T-helper 2 cell (primary cell): ENCODE results near the gene ASPSCR1.

Experiments
- DNase-seq, 5 experiments: peaks; one replicate each; pipeline versions ENCODE4 v3.0.0 to v3.0.0-alpha.2; 2012 to 2022

ASPSCR1 gene

DNA sequence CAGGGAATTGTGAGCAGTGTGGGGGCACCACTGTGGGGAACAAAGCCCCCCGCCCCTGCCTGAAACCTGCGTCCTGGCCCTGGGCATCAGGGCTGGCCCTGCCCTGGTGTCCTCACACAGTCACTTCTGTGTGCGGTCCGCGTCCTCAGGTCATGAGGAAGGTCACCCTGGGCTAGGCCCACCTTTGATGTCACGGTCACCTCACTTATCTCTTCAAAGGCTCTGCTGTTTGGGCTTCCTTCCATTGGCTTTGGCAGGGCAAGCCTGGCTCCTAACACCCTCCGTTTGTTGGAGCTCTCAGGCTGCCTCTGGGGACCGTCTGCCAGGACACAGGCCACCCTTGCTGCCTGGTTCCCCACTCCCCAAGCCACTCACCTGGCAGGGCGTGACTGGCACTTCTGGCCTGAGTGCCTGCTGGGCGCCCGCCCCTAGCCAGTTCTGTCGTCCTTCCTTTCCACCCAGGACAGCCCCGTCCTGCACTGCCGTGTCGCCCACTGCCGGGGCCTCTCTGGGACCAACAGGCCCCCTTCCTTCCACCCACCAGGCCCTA, 36.4 kb downstream of the ASPSCR1 start:
- DNase-seq, result no peak

- DNase-seq, result no peak
Observed at GRCh38 chr17:82014432-82014831, 37.0 kb downstream of the ASPSCR1 start.

GRCh38 chr17:82014971-82015310, 37.5 kb downstream of the ASPSCR1 start:
- no peak for DNase-seq

GRCh38 chr17:82015311-82015971, 38.0 kb downstream of the ASPSCR1 start:
- DNase-seq, result no peak

DNA sequence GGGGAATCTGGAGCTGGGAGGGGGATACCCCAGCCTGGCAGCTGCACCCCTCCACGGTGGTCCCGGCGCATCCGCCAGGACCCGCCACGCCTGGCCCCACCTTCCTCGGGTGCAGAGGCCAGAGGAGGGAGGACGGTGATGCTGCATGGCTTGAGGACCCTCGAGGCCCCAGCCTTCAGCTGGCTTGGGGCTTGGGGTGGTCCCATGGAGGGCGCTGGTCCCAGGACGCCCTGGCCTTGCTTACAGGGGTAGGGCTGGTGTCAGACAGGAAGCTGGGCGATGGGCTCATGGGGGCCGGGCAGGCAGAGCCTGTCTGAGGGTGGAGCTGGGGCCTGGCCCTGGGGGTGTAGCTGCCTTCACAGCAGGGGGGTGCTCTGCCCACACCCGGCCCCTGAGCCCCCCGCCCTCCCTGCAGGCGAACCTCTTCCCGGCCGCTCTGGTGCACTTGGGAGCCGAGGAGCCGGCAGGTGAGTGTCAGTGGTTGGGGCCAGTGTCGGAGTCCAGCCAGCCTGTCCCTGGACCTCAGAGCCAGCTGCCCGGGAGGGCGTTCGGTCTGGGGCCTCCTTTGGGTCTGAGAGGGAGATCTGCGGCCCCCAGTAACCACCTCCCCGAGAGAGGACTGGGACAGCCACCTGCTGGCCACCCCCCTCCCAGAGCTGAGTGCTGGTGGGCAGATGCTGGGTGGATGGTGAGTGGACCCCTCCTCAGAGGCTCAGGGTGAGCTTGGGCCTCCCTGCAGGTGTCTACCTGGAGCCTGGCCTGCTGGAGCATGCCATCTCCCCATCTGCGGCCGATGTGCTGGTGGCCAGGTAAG, 38.8 kb downstream of the ASPSCR1 start:
- DNase-seq, result no peak

DNA sequence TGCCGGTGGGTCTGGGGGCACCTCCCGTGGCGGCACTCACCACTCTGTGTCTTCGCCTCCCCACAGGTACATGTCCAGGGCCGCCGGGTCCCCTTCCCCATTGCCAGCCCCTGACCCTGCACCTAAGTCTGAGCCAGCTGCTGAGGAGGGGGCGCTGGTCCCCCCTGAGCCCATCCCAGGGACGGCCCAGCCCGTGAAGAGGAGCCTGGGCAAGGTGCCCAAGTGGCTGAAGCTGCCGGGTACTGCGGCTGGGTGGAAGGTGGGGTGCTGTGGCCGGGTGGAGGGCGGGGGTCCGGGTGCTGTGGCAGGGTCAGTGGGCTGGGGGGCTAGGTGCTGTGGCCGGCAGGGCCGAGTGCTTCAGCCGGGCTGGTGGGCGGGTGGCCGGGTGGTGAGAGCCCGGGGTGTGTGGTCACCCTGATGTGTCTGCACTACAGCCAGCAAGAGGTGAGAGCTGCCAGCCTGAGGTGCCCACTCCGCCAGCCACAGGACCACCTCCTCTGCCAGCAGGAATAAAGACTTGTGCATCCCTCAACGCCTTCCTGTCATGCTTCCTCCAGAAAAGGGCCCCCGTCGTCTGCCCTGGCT, 39.5 kb downstream of the ASPSCR1 start:
- DNase-seq, result no peak

DNA sequence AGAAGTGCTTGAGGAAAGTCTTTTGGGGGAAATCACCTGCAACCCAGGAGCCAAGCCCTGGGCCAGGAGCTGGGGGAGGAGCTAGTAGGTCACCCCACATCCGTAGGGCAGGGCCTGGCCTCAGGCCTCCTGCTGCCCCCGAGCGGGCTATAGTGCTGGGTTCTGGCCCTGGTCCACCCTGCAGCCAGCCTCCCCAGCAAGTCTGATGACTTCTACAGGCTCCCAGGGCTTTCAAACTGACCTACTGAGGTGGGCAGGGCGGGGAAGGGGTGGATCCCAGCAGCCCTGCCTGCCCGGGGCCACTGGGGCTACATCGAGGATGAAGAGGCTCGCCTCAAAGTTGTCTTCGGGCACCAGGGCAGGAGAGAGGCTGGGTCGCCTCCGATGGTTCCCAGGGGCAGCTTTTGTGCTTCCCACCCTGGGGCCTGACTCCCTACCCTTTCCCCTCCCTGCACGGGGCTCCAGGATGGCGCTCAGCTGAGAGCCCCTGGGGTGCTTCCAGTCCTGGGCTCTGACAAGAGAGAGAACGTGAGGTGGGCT, 40.3 kb downstream of the ASPSCR1 start:
- no peak for DNase-seq

DNA sequence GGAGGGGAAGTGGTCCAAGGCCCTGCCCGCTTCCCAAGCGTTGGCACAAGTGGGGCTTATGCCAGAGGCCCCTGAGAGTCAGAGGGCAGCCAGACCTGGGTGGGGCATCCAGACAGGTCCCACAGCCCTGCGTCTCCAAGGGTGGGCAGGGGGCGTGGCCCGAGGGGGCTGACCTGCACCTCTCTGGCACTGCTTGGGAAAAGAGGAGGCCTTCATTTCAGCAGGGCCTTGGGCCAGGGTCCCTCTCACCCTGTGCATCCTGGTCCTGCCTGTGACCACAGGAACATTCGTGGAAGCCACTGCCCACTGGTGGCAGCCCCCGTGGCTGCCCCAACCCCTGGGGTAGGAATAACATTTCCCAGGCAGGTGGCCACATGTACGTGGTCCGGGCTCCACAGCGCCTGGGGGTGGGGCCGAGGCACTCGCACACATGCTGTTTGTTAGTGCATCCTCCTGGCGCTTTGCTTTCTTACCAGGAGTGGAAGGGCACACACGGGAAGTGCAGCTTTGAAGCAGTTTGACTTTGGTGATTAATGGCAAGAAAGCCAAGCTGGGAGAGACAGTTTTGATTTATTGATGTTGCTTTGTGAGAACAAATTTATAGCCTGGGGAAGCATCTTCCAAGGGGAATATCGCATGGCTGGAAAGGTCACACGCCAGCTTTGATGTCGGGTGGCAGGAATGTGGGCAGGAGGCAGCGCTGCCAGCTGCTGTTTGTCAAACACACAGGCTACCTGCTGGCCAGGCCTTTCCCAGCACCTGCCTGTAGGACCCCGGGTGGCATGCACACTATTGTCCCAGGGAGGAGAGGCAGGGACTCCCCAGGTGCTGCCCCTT, 40.9 kb downstream of the ASPSCR1 start:
- DNase-seq, result no peak

DNA sequence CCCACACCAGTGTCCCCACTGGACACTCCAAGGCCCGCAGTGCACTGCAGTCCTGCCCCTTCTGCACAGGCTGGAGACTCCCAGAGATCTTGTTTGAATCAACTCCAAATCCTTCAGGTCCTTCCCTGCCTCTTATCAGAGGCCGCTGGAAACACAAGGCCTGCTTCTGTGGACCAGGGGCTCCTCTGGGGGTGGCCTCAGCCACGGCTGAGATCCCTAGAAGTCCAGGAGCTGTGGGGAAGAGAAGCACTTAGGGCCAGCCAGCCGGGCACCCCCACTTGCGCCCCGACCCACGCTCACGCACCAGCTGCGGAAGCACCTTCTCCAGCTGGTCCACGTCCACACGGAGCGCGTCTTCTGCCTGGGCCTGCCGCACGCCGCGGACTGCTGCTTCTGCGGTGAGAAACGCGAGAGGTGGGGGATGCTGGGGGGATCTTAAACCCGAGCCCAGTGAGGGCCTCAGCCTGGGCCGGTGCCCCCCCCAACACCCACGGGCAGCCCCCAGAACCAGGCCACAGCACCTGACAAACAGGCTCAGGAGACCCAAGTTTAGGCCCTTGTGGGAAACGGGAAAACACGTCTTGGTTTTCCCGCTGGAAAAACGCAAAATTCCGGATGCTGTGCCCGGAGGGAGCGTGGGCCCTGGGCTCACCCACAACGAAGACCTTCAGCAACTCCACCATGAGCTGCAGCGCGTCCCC, 41.7 kb downstream of the ASPSCR1 start:
- no peak for DNase-seq

GRCh38 chr17:82019690-82020571, 42.5 kb downstream of the ASPSCR1 start:
- peak; percentile 28 to 57 (median 44) for DNase-seq

GRCh38 chr17:82020572-82021106, 43.2 kb downstream of the ASPSCR1 start:
- DNase-seq, result no peak

- peak in 3 of 5 experiments; percentile 35 to 66 (median 41) for DNase-seq
Observed at GRCh38 chr17:82021107-82021899, 43.9 kb downstream of the ASPSCR1 start.

DNA sequence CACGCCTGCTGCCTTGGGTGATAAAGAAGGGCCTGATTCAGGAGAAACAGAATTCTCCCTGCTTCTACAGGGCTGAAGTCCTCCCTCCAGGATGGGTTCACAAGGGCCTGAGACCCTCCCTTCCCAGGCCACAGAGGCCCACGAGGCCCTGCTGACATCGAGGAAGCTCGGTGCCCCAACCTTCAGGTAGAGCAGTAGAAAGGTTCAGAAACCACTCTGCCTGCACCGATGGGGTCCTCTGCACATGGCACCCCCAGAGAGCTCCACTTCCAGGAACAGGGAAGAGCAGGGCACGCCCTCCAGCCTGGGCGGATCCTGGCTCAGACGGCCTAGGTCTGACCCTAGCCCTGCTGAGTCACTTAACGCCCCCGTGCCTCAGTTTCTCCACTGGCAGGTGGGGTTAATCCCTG, 44.5 kb downstream of the ASPSCR1 start:
- no peak for DNase-seq

- DNase-seq, result no peak
Observed at GRCh38 chr17:82022310-82022980, 45.0 kb downstream of the ASPSCR1 start, which contains the start of gene CENPX. Gene CENPX (minus strand): TSS chr17:82022878. CDS start chr17:82022861, 17 bp downstream.

- peak; percentile 99 to 100 (median 99) for DNase-seq
Observed at GRCh38 chr17:82022981-82023446, 45.6 kb downstream of the ASPSCR1 start, which contains the start of gene LRRC45. Gene LRRC45 (plus strand): TSS chr17:82023305. CDS start chr17:82023644, 339 bp downstream.

- DNase-seq, result peak in 2 of 5 experiments; percentile 10 to 35
Observed at GRCh38 chr17:82023447-82024241, 46.2 kb downstream of the ASPSCR1 start.

- no peak for DNase-seq
Observed at GRCh38 chr17:82024859-82025258, 47.4 kb downstream of the ASPSCR1 start.
